B cell (primary cell): Measurements from ENCODE around the gene GPR183. TPM values are rescaled to one million over a fixed set of nuclear protein-coding genes. Genes with fewer than 3 reads are reported as not detected.

ENCODE experiments used
- ATAC-seq: fragments of 200-7000 bp; cut with Tn5 transposase; one replicate; pipeline ENCODE4 v1.10.0; 2021; ENCODE audit warnings: low read depth, mild to moderate bottlenecking, moderate number of reproducible peaks, moderate library complexity
- CTCF ChIA-PET: fragments of 350-600 bp; sonication (Branson Sonifier 250); formaldehyde crosslinking; loops from one replicate; lab custom pipeline; 2021; ENCODE audit warnings: antibody characterized with exemption, inconsistent platforms; lab: Charles Lee
- POLR2A ChIA-PET: fragments of 350-600 bp; sonication (Branson Sonifier 250); formaldehyde crosslinking; loops from one replicate; lab custom pipeline; 2021; ENCODE audit warnings: antibody characterized with exemption; lab: Charles Lee
- DNase-seq: peaks from one replicate; pipeline ENCODE4 v3.0.0; 2013
- H2AFZ ChIP-seq: 2 replicates; pipeline ENCODE4 v1.6.1; 2012; ENCODE audit warnings: mild to moderate bottlenecking, low read depth, low read length; ENCODE audit not compliant: insufficient read depth, poor library complexity, severe bottlenecking
- H3K27ac ChIP-seq, 2 donors: 1 replicate in 1 of 2; 2 replicates in 1 of 2; pipeline ENCODE4 v1.5.1; 2012 to 2013; ENCODE audit warnings: low read length in 2 of 2, mild to moderate bottlenecking in 2 of 2, moderate library complexity in 1 of 2
- H3K27me3 ChIP-seq, 4 experiments: fragments of 200-600 bp in 1 of 4; sonication (generic) in 1 of 4; replicated peaks in 1 of 4; 1 replicate in 2 of 4; 2 replicates in 2 of 4; pipeline versions ENCODE4 v1.6.1 to v1.7.0; 2013 to 2016; ENCODE audit warnings: low read length in 3 of 4, mild to moderate bottlenecking in 2 of 4, mixed read lengths in 1 of 4, moderate library complexity in 1 of 4; ENCODE audit not compliant: insufficient read depth in 4 of 4, control insufficient read depth in 3 of 4; ENCODE audit errors: control extremely low read depth in 1 of 4
- H3K36me3 ChIP-seq, 2 experiments: replicated peaks in 1 of 2; 1 replicate in 1 of 2; 2 replicates in 1 of 2; pipeline versions ENCODE4 v1.6.1 to v1.7.1; 2013; ENCODE audit warnings: low read length in 1 of 2; ENCODE audit not compliant: insufficient read depth in 2 of 2, control insufficient read depth in 1 of 2; ENCODE audit errors: control extremely low read depth in 1 of 2, extremely low read depth in 1 of 2
- H3K4me1 ChIP-seq, 2 donors: fragments of 200-600 bp in 1 of 2; sonication (generic) in 1 of 2; 1 replicate in 1 of 2; 2 replicates in 1 of 2; pipeline versions ENCODE4 v1.5.1 to v1.6.1; 2013 to 2017; ENCODE audit warnings: low read length in 2 of 2; ENCODE audit not compliant: control insufficient read depth in 2 of 2, insufficient read depth in 2 of 2
- H3K4me2 ChIP-seq: replicated peaks from 2 replicates; pipeline ENCODE3; 2012; ENCODE audit warnings: mild to moderate bottlenecking, low read depth, low read length; ENCODE audit not compliant: poor library complexity, severe bottlenecking
- H3K4me3 ChIP-seq, 5 experiments: fragments of 200-600 bp in 1 of 5; sonication (generic) in 1 of 5; 1 replicate in 3 of 5; 2 replicates in 2 of 5; pipeline versions ENCODE4 v1.5.1 to v1.7.0; 2011 to 2016; ENCODE audit warnings: low read length in 4 of 5, mild to moderate bottlenecking in 4 of 5, low read depth in 2 of 5, control low read depth in 1 of 5, moderate library complexity in 1 of 5; ENCODE audit not compliant: insufficient read depth in 1 of 5; ENCODE audit errors: control extremely low read depth in 1 of 5, extremely low read depth in 1 of 5
- H3K79me2 ChIP-seq: fragments of 200-600 bp; sonication (generic); one replicate; pipeline ENCODE4 v1.6.0; 2016; ENCODE audit warnings: low read length; ENCODE audit not compliant: control insufficient read depth, insufficient read depth
- H3K9ac ChIP-seq: fragments of 200-600 bp; sonication (generic); 2 replicates; pipeline ENCODE4 v1.6.1; 2017; ENCODE audit warnings: mild to moderate bottlenecking, low read length, moderate library complexity
- H3K9me3 ChIP-seq, 3 donors: one replicate each; pipeline versions ENCODE4 v1.6.1 to v1.7.1; 2013; ENCODE audit warnings: low read length in 2 of 3; ENCODE audit not compliant: control insufficient read depth in 2 of 3, insufficient read depth in 1 of 3; ENCODE audit errors: control extremely low read depth in 1 of 3
- H4K20me1 ChIP-seq: 2 replicates; pipeline ENCODE4 v1.6.0; 2012; ENCODE audit warnings: mild to moderate bottlenecking, low read length; ENCODE audit not compliant: insufficient read depth, control insufficient read depth, poor library complexity, severe bottlenecking
- H3K27ac Mint-ChIP-seq: one replicate; pipeline ENCODE4 v1.8.0; 2021; ENCODE audit warnings: mixed read lengths
- H3K27me3 Mint-ChIP-seq: one replicate; pipeline ENCODE4 v1.8.0; 2021; ENCODE audit warnings: mixed read lengths
- H3K4me1 Mint-ChIP-seq: one replicate; pipeline ENCODE4 v1.8.0; 2021; ENCODE audit warnings: mixed read lengths
- H3K4me3 Mint-ChIP-seq: one replicate; pipeline ENCODE4 v1.8.0; 2021; ENCODE audit warnings: mixed read lengths
- H3K9me3 Mint-ChIP-seq: one replicate; pipeline ENCODE4 v1.8.0; 2022; ENCODE audit warnings: mixed read lengths; ENCODE audit not compliant: insufficient read depth
- CTCF ChIP-seq: fragments of 200-600 bp; IDR thresholded peaks from one replicate; pipeline ENCODE4 v1.8.0; 2022; ENCODE audit warnings: antibody characterized with exemption, mild to moderate bottlenecking
- EZH2 ChIP-seq: IDR thresholded peaks from 2 replicates; pipeline ENCODE4 v1.6.1; 2012; ENCODE audit warnings: borderline replicate concordance, low read depth, mild to moderate bottlenecking, moderate library complexity, low read length; ENCODE audit not compliant: insufficient read depth, poor library complexity, severe bottlenecking
- WGBS: methylation state at CpG from one replicate; pipeline ENCODE4 v1.1.5; 2013; ENCODE audit warnings: missing lambda C conversion rate; ENCODE audit not compliant: insufficient coverage; 5-methylcytosine and 5-hydroxymethylcytosine counted together
- intact Hi-C: fragments of 100-400 bp; cut with micrococcal nuclease; formaldehyde crosslinking; loops from one replicate; pipeline ENCODE4 v1.10.0; 2022
- polyA plus RNA-seq: library from polyadenylated mRNA; depleted of rRNA; stranded (reverse); fragments of >200 nt; gene quantifications from 2 replicates; pipeline ENCODE4 v1.2.3, GENCODE V29; 2012
- total RNA-seq, 2 donors: library from RNA; stranded (reverse); fragments of 120-200 nt in 1 of 2; gene quantifications; 1 replicate in 1 of 2; 2 replicates in 1 of 2; pipeline versions ENCODE4 v1.2.3 to v1.2.4, GENCODE V29; 2013 to 2022

The GPR183 gene
- total and polyA plus RNA-seq, 2 donors (not counting 1 experiment from before 2014, with no cell fraction given), result 150 to 256 TPM

GRCh38 chr13:99351772-99352171 is 44.6 kb upstream of the GPR183 start:
- no peak for DNase-seq
- H3K9me3 ChIP-seq, result no peaks in the 10 kb centered on the region
- no peak overlapping the region for H3K9ac ChIP-seq
- Mint-ChIP-seq H3K4me3 (peak overlapping the region; percentile 21), H3K4me1 (peaks cover 87% of the 10 kb centered on the region), H3K9me3 (no peaks in the 10 kb centered on the region), H3K27ac (peak overlapping the region; percentile 98), H3K27me3 (no peaks in the 10 kb centered on the region)
- H3K27me3 ChIP-seq, result no peaks in the 10 kb centered on the region
- peaks cover 33% of the 10 kb centered on the region for H3K79me2 ChIP-seq
- H4K20me1 ChIP-seq, result no peaks in the 10 kb centered on the region
- peaks cover 0 to 33% of the 10 kb centered on the region in 2 experiments for H3K36me3 ChIP-seq
- ATAC-seq, result no peak
- 77% methylated on average over 4 of the region's 4 CpGs for whole genome bisulfite sequencing
- H3K4me1 ChIP-seq, result peaks cover 48 to 67% of the 10 kb centered on the region in 2 donors
- H3K4me3 ChIP-seq, result no peak overlapping the region
- intact Hi-C loops, result loop anchor here (5.0 kb wide), 1 partner anchor 36 kb away; no protein-coding TSS in a partner anchor
- no peak overlapping the region for H3K4me2 ChIP-seq
- TF ChIP-seq CTCF (no peak), EZH2 (no peak)
- H3K27ac ChIP-seq, result peak overlapping the region in 1 of 2 donors; percentile 23
- ChIA-PET POLR2A (interaction anchor here (0.8 to 2.7 kb wide), 4 partner anchors 21 to 82 kb away, joined by 3 to 28 read pairs (median 4); no protein-coding TSS in a partner anchor), CTCF (interaction anchor here (0.7 to 3.9 kb wide), 10 partner anchors 17 to 94 kb away, joined by 3 to 24 read pairs (median 8); partner anchors contain the start of genes GPR18 and GPR183)
- no peak overlapping the region for H2AFZ ChIP-seq

GRCh38 chr13:99350191-99350590 is 43.0 kb upstream of the GPR183 start:
- POLR2A ChIA-PET, result no interaction called here

More at GRCh38 chr13:99350191-99350590, 43.0 kb upstream of the GPR183 start:
- CTCF ChIA-PET, result interaction anchor here (3.0 to 3.4 kb wide), 2 partner anchors 15 to 26 kb away, joined by 14 read pairs; no protein-coding TSS in a partner anchor
- Mint-ChIP-seq H3K4me3 (no peak overlapping the region), H3K9me3 (no peaks in the 10 kb centered on the region), H3K27ac (peak overlapping the region; percentile 81), H3K4me1 (peaks cover 82% of the 10 kb centered on the region), H3K27me3 (no peaks in the 10 kb centered on the region)
- no peak overlapping the region for H3K9ac ChIP-seq
- H3K4me2 ChIP-seq, result no peak overlapping the region
- no peak overlapping the region for H3K27ac ChIP-seq
- H3K9me3 ChIP-seq, result no peaks in the 10 kb centered on the region
- intact Hi-C loops, result loop anchor here (5.0 kb wide), 1 partner anchor 37 kb away; no protein-coding TSS in a partner anchor
- H3K36me3 ChIP-seq, result peaks cover 0 to 37% of the 10 kb centered on the region in 2 experiments
- TF ChIP-seq EZH2 (no peak), CTCF (no peak)
- H3K4me3 ChIP-seq, result no peak overlapping the region
- peaks cover 37 to 60% of the 10 kb centered on the region in 2 donors for H3K4me1 ChIP-seq
- ATAC-seq (no peak), DNase-seq (no peak)
- H3K27me3 ChIP-seq, result no peaks in the 10 kb centered on the region
- peaks cover 35% of the 10 kb centered on the region for H3K79me2 ChIP-seq
- no peaks in the 10 kb centered on the region for H4K20me1 ChIP-seq
- 100% methylated on average over 2 of the region's 2 CpGs for WGBS
- H2AFZ ChIP-seq, result no peak overlapping the region
